PC-9 (cell line): ENCODE results near the gene PCDHGA7.

Experiments
- CTCF ChIP-seq: fragments of 200-600 bp; sonication (generic); conservative IDR thresholded peaks from 2 replicates; pipeline ENCODE4 v1.6.1; 2017; ENCODE audit warnings: mixed run types, antibody characterized with exemption, mild to moderate bottlenecking, moderate library complexity
- EZH2 ChIP-seq: fragments of 200-600 bp; sonication (generic); IDR thresholded peaks from 2 replicates; pipeline ENCODE4 v1.8.0; 2017; ENCODE audit warnings: antibody characterized with exemption, low read depth

GRCh38 chr5:141382469-141383294 lies at the start of gene PCDHGA7:
- TF ChIP-seq CTCF (no peak), EZH2 (no peak)
